GM21529 (cell line): ENCODE measurements around the gene LIPT1.
"Not testable (repeated sequence)": the region's sequence is repeated elsewhere in the genome, so short reads cannot be mapped to it uniquely, and the experiment has no call there.

Experiments
- ATAC-seq: cut with Tn5 transposase; IDR thresholded peaks from one replicate; pipeline ENCODE4 v1.9.1; 2021; ENCODE audit not compliant: unreplicated experiment

Gene LIPT1

GRCh38 chr2:99154643-99155536 is at the start of gene LIPT1, which contains the start of gene TSGA10:
TSS of gene LIPT1 (plus strand) at chr2:99154967. CDS start at chr2:99161958, 6,991 bp downstream.
TSS of gene TSGA10 (minus strand) at chr2:99154942. CDS start at chr2:99109439, 45,503 bp downstream.
- peak; percentile 94 for ATAC-seq

DNA sequence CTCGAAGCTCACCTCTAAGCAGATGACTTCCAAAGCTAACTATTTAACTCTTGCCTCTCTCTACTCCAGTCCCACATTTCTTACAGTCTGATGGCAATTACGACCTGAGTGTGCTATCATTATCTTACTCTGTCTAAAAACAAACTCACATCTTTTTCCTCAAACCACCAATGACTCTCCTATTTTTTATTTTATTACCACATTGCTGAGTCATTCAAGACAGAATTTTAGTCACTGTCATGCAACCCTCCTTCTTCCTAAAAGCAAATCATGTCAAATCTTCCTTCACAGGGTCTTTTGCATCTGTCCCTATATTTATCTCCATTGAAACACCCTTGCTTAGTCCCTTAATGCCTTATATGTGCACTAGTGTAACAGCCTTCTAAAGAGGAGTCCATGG is 47.9 kb upstream of the LIPT1 start:
- ATAC-seq = no peak

- ATAC-seq = no peak
Observed at GRCh38 chr2:99111236-99111635, 43.5 kb upstream of the LIPT1 start.

DNA sequence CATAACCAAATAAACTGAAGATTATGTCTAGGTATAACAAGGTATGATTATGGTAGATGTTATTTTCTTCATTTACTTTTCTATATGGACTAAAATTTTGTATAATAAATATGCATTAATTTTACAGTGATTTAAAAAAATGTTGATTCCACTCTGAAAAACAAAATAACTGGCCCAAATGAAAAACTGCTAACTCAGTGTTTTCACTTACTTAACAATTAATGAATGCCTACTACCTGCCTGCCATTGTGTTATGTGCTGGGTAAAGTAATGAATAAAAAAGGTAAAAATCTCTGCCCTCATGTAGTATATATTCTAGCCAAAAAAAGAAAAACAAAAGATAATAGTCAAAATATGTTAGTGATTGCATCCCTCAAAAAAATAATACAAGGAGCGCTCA is 42.8 kb upstream of the LIPT1 start:
- no peak for ATAC-seq

DNA sequence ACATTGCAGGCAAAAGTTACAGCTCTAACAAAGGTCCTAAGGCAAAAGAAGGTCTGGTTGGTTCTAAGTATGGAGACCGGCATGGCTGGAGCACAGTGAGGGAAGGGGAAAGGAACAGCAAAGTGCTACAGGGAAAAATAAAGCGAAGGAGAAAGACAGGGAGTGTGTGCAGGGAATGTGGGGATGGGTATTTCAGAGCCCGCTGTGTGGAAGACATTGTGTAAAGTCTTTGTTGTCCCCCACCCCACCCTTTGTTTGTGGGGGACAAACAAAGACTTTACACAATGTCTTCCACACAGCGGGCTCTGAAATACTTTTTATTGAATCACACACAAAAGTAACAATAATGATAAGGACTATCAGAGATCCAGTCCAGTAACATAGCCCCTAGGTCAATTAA is 42.1 kb upstream of the LIPT1 start:
- no peak for ATAC-seq

DNA sequence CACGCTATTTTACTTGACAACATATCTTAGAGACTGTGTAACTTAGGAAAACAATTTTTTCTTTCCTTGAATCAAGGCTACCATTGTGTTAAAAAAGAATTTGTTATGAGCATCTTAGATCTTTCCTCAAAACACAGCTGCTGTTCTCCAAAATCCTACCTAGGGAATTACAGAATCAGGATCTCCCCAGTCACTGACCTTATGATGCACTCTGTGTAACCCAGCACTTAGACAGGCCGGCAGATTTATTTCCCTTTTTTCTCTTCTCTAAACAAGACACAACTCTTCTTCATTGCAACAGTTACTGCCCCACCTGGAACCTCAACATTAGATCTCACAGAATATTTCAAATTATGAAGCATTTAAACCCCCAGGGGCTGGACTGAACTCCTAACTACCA is 26.8 kb upstream of the LIPT1 start:
- ATAC-seq = no peak

GRCh38 chr2:99135044-99135556 is 19.7 kb upstream of the LIPT1 start:
- not testable (repeated sequence) for ATAC-seq

DNA sequence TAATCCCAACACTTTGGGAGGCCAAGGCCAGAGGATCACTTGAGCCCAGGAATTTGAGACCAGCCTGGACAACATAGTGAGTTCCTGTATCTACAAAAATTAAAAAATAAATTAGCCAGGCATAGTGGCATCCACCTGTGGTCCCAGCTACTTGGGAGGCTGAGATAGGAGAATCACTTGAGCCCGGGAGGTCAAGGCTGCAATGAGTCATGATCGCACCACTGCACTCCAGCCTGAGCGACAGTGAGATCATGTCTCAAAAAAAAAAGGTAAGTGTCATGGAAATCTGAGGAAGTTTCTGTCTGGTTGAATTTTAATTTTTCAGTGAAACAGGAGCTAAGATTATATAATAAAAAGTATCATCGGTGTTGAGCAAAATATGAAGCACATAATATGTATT is 15.8 kb upstream of the LIPT1 start:
- ATAC-seq = no peak

DNA sequence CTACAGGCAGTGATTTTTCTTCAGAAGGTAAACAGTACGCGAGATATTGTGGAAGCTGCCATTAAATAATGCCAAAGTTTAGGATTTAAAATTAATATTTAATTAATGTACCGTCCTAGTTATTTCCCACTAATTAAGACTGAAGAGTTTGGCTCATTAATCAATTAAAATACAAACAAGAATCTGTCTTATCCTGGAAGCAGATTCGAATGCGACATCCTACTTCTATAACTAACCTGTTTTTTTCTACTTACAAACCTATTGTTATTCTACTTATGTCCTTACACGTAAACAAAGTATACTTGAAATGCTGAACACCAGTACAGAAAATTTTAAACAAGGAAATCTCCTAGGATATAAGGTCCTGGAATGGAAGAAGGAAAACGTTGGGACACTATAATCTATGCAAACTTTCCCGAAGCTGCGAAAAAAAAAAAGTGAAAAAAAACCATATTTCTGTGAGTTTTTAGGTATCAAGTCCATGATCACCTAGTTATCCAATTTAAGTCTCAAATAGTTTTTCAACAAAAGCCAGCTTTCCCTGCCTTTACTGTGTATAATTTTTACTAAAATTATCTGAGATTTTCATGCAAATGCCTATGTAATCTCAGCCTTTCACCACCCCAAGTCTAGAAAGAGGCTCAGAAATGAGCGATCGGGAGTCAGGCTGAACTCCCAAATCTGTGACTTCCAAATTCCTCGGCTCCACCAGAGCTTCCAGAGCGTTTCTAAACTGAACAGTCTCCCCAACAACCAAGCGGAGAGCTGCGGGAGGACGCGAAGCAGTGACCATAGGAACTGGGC is 14.5 kb upstream of the LIPT1 start:
- ATAC-seq = no peak

DNA sequence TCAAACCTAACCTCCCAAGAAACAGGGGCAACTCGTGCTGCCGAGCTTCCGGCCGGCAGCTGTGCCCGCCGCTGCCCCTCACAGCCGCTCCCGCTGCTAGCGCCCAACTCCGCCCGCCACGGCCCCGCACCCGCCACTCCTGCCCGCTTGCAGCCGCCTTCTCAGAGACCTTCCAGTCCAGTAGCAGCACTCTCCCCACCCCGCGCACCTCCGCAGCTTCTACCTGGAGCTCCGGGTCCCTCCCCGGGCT is 14.0 kb upstream of the LIPT1 start:
- ATAC-seq = peak; percentile 28

DNA sequence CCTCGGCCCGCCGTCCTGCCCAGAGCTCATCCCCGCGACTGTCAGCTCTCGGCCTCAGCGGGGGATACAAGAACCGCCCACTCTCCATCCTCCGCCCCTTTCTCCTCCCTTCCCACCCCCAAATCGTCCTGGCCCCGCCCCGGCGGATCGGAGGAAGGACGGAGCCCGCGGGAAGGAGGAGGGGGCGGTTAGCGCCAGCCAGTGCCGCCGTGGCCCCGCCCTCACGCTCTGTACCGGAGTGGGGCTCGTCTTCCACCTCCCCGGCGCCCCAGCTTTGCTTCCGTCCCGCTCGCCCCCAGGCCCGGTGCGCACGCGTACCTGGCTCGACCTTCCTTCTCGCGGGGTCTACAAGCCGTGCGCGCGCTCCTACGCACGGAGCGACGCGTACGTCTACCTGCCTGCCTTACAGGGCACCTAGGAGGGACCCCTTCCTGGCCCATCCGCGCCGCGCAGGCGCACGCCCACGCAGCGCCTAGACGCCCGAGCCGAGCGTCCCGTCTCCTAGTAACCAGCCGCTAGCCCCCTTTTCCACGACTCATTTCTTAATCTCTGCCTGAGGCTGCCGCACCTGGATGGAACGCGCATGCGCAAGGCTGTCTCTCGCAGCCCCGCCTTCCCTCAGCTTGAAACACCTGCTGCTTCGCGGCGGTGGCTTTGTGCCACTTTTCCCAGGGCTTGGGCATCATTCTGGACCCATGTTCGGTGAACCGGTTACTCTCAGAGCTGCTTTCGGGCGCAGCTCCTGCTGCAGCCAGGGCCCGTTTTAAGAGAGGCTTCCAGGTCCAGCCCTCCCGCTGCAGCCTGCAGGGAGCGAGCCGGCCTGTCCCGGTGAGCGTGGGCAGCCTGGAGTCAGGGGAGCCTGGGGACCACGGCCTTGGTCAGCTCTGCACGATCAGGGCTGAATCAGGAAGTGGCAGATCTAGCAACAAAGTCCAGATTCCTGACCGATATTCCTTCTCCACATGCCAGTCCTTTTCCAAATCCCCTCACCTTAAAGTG is 13.4 kb upstream of the LIPT1 start, which contains the start of gene C2orf15:
Gene C2orf15 (plus strand): TSS at position 598 of the 999 bp plus-strand sequence. CDS start 8,852 bp downstream, outside the sequence.
- peak; percentile 87 for ATAC-seq

DNA sequence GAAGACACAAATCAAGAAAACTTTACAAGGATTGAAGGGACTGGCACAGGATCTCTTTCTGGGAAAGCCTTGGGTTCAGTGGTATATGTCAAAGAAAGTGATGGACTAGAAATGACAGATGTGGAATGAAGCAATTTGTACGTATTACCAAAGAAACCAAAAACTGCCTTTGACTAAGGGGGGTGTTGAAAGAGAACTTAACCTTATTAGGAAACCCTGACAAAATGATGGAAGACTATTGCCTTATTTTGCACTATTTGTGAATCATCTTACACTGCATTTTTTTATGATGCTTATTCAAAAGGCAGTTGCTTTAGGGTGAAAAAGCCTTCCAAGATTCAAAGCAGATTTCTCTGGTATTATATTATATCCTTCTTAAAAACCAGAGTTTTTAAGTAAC is 4.1 kb upstream of the LIPT1 start:
- no peak for ATAC-seq

- ATAC-seq = no peak
Observed at GRCh38 chr2:99152199-99152895, 2.4 kb upstream of the LIPT1 start.

- no peak for ATAC-seq
Observed at GRCh38 chr2:99153921-99154604, 704 bp upstream of the LIPT1 start.

GRCh38 chr2:99156891-99157290 is 2.1 kb downstream of the LIPT1 start:
- no peak for ATAC-seq

DNA sequence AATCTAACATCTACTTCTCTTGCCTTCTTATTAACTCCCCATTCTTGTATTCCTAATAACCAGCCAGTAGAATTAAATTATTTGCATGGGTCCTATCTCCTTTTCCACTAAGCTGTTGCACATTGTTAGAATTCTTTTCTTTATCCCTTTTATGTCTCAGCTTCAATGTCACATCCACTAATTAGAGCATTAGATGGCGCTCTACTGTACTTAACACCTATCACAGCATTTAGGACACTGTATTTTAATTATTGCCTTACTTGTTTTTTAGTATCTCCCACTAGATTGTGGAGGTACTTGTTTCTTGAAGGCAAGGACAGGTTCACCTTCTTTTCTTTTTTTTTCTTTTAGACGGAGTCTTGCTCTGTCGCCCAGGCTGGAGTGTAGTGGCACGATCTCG is 3.8 kb downstream of the LIPT1 start:
- no peak for ATAC-seq

- no peak for ATAC-seq
Observed at GRCh38 chr2:99159594-99159993, 4.8 kb downstream of the LIPT1 start.

GRCh38 chr2:99166218-99166617 is 11.5 kb downstream of the LIPT1 start:
- ATAC-seq = no peak

GRCh38 chr2:99169534-99169933 is 14.8 kb downstream of the LIPT1 start:
- ATAC-seq = no peak
